Neural crest cell (in vitro differentiated cells): Measurements from ENCODE around the gene SGF29. TPM values are rescaled to one million over a fixed set of nuclear protein-coding genes. Genes with fewer than 3 reads are reported as not detected.
"Not testable (repeated sequence)": the region's sequence is repeated elsewhere in the genome, so short reads cannot be mapped to it uniquely, and the experiment has no call there.

Source experiments
- DNase-seq: peaks from one replicate; pipeline ENCODE4 v3.0.0; 2021; ENCODE audit warnings: low read depth, mixed read lengths, low spot score
- H3K27ac Mint-ChIP-seq: one replicate; pipeline ENCODE4 v1.8.0; 2021; ENCODE audit warnings: mild to moderate bottlenecking, mixed read lengths; ENCODE audit not compliant: unreplicated experiment
- H3K27me3 Mint-ChIP-seq: 2 replicates; pipeline ENCODE4 v1.8.0; 2021; ENCODE audit warnings: low read depth, mild to moderate bottlenecking, mixed read lengths
- H3K36me3 Mint-ChIP-seq: 2 replicates; pipeline ENCODE4 v1.8.0; 2021; ENCODE audit warnings: low read depth, mild to moderate bottlenecking, mixed read lengths
- H3K4me1 Mint-ChIP-seq: 2 replicates; pipeline ENCODE4 v1.8.0; 2021; ENCODE audit warnings: mixed read lengths
- H3K4me3 Mint-ChIP-seq: one replicate; pipeline ENCODE4 v1.8.0; 2021; ENCODE audit warnings: mild to moderate bottlenecking, mixed read lengths
- H3K9me3 Mint-ChIP-seq: 2 replicates; pipeline ENCODE4 v1.8.0; 2021; ENCODE audit warnings: mixed read lengths
- CTCF ChIP-seq: fragments of 200-600 bp; sonication (generic); conservative IDR thresholded peaks from 2 replicates; pipeline ENCODE4 v1.5.0; 2021; ENCODE audit warnings: antibody characterized with exemption, mild to moderate bottlenecking
- total RNA-seq: library from RNA; stranded (reverse); gene quantifications from 2 replicates; pipeline ENCODE4 v1.2.1, GENCODE V29; 2021

The SGF29 gene
- total RNA-seq, 1 donor from 2014 or later = 34.4 TPM

- no peaks in the 10 kb centered on the region for H3K27me3 Mint-ChIP-seq
- H3K4me3 Mint-ChIP-seq = peak within 1 kb of the TSS; percentile 34
- peak within 1 kb of the TSS; percentile 84 for H3K27ac Mint-ChIP-seq
- TF ChIP-seq CTCF = no peak
- no peak for DNase-seq
- no peaks in the 10 kb centered on the region for H3K36me3 Mint-ChIP-seq
- H3K4me1 Mint-ChIP-seq = peaks cover 16% of the 10 kb centered on the region
- no peaks in the 10 kb centered on the region for H3K9me3 Mint-ChIP-seq
Observed at GRCh38 chr16:28596840-28597691, 43.3 kb downstream of the SGF29 start, which contains the start of gene SULT1A2. Gene SULT1A2, minus strand, starts transcription at chr16:28597050. Its CDS starts 1,120 bp downstream, at chr16:28595930.

GRCh38 chr16:28597692-28598261 lies 44.1 kb downstream of the SGF29 start:
- no peak for DNase-seq
- peaks cover 16% of the 10 kb centered on the region for H3K4me1 Mint-ChIP-seq
- no peaks in the 10 kb centered on the region for H3K9me3 Mint-ChIP-seq
- H3K36me3 Mint-ChIP-seq = no peaks in the 10 kb centered on the region
- no peaks in the 10 kb centered on the region for H3K27me3 Mint-ChIP-seq
- no peak overlapping the region for H3K4me3 Mint-ChIP-seq
- no peak overlapping the region for H3K27ac Mint-ChIP-seq
- peak; percentile 16 for TF ChIP-seq CTCF

- not testable (repeated sequence) for DNase-seq, H3K4me3 Mint-ChIP-seq, H3K27ac Mint-ChIP-seq, H3K36me3 Mint-ChIP-seq, H3K9me3 Mint-ChIP-seq, H3K27me3 Mint-ChIP-seq
- H3K4me1 Mint-ChIP-seq = peaks cover 16% of the 10 kb centered on the region
Observed at GRCh38 chr16:28599377-28600285, 45.9 kb downstream of the SGF29 start.

- not testable (repeated sequence) for H3K27ac Mint-ChIP-seq, H3K36me3 Mint-ChIP-seq, H3K4me3 Mint-ChIP-seq, H3K27me3 Mint-ChIP-seq, H3K9me3 Mint-ChIP-seq, DNase-seq
- H3K4me1 Mint-ChIP-seq = peaks cover 16% of the 10 kb centered on the region
Observed at GRCh38 chr16:28600965-28601364, 47.2 kb downstream of the SGF29 start.

- peaks cover 16% of the 10 kb centered on the region for H3K4me1 Mint-ChIP-seq
- not testable (repeated sequence) for H3K36me3 Mint-ChIP-seq, H3K27ac Mint-ChIP-seq, H3K4me3 Mint-ChIP-seq, H3K27me3 Mint-ChIP-seq, DNase-seq, H3K9me3 Mint-ChIP-seq
Observed at GRCh38 chr16:28601589-28601988, 47.9 kb downstream of the SGF29 start.

- not testable (repeated sequence) for H3K27ac Mint-ChIP-seq, H3K36me3 Mint-ChIP-seq, H3K27me3 Mint-ChIP-seq, H3K9me3 Mint-ChIP-seq, H3K4me3 Mint-ChIP-seq, DNase-seq
- H3K4me1 Mint-ChIP-seq = peaks cover 11% of the 10 kb centered on the region
Observed at GRCh38 chr16:28602062-28602461, 48.3 kb downstream of the SGF29 start.

GRCh38 chr16:28602529-28602928 lies 48.8 kb downstream of the SGF29 start:
- TF ChIP-seq CTCF = no peak
- H3K4me3 Mint-ChIP-seq = no peak overlapping the region

More at GRCh38 chr16:28602529-28602928, 48.8 kb downstream of the SGF29 start:
- H3K9me3 Mint-ChIP-seq = no peaks in the 10 kb centered on the region
- H3K36me3 Mint-ChIP-seq = no peaks in the 10 kb centered on the region
- peaks cover 6% of the 10 kb centered on the region for H3K4me1 Mint-ChIP-seq
- no peak for DNase-seq
- no peak overlapping the region for H3K27ac Mint-ChIP-seq
- H3K27me3 Mint-ChIP-seq = no peaks in the 10 kb centered on the region
